GM15510 (cell line): ENCODE measurements around the gene NAPSA.

Source experiments
- POLR2A ChIP-seq: IDR thresholded peaks from 3 replicates; pipeline ENCODE4 v1.6.1; 2011; ENCODE audit warnings: borderline replicate concordance; ENCODE audit not compliant: insufficient read length; ENCODE audit errors: extremely low read depth

Gene NAPSA

GRCh38 chr19:50365434-50366306, at the start of gene NAPSA:
Gene NAPSA, minus strand, starts transcription at chr19:50365639. Its CDS starts 18 bp downstream, at chr19:50365621.
- TF ChIP-seq POLR2A = no peak

- TF ChIP-seq POLR2A = no peak
Observed at GRCh38 chr19:50413531-50413930, 48.1 kb upstream of the NAPSA start.

- TF ChIP-seq POLR2A = no peak
Observed at GRCh38 chr19:50413096-50413495, 47.7 kb upstream of the NAPSA start.

GRCh38 chr19:50412419-50412818, 47.0 kb upstream of the NAPSA start:
- no peak for TF ChIP-seq POLR2A

GRCh38 chr19:50410109-50410508, 44.7 kb upstream of the NAPSA start:
- TF ChIP-seq POLR2A = no peak

- TF ChIP-seq POLR2A = no peak
Observed at GRCh38 chr19:50409347-50409746, 43.9 kb upstream of the NAPSA start.

- TF ChIP-seq POLR2A = no peak
Observed at GRCh38 chr19:50406829-50407228, 41.4 kb upstream of the NAPSA start.

- TF ChIP-seq POLR2A = no peak
Observed at GRCh38 chr19:50406156-50406820, 40.8 kb upstream of the NAPSA start.

GRCh38 chr19:50402544-50403301, 37.3 kb upstream of the NAPSA start:
- no peak for TF ChIP-seq POLR2A

- TF ChIP-seq POLR2A = no peak
Observed at GRCh38 chr19:50401605-50402450, 36.4 kb upstream of the NAPSA start.

GRCh38 chr19:50399368-50399745, 33.9 kb upstream of the NAPSA start:
- no peak for TF ChIP-seq POLR2A

- no peak for TF ChIP-seq POLR2A
Observed at GRCh38 chr19:50398675-50399367, 33.4 kb upstream of the NAPSA start.

- no peak for TF ChIP-seq POLR2A
Observed at GRCh38 chr19:50394017-50394416, 28.6 kb upstream of the NAPSA start.

- TF ChIP-seq POLR2A = no peak
Observed at GRCh38 chr19:50393589-50393988, 28.1 kb upstream of the NAPSA start.

GRCh38 chr19:50392759-50393158, 27.3 kb upstream of the NAPSA start:
- TF ChIP-seq POLR2A = no peak

GRCh38 chr19:50387868-50388245, 22.4 kb upstream of the NAPSA start:
- TF ChIP-seq POLR2A = no peak
